Stomach (tissue), 9 donors: Measurements from ENCODE around the gene PLXNA2. TPM values are rescaled to one million over a fixed set of nuclear protein-coding genes. Genes with fewer than 3 reads are reported as not detected.

Experiments
- DNase-seq, 2 donors: peaks; one replicate each; pipeline versions ENCODE4 v3.0.0 to v3.0.0-alpha.2; 2013 to 2019
- H3K27ac ChIP-seq, 5 donors: fragments of 200-600 bp in 4 of 5; sonication (generic) in 4 of 5; one replicate each; pipeline ENCODE4 v1.5.1; 2013 to 2019; ENCODE audit warnings: mild to moderate bottlenecking in 1 of 5, moderate library complexity in 1 of 5
- H3K27me3 ChIP-seq, 3 donors: fragments of 200-600 bp; sonication (generic); one replicate each; pipeline ENCODE4 v1.5.1; 2017 to 2019; ENCODE audit warnings: mixed run types in 1 of 3
- H3K36me3 ChIP-seq, 4 donors: fragments of 200-600 bp; sonication (generic); 1 replicate in 3 of 4; 2 replicates in 1 of 4; pipeline ENCODE4 v1.5.1; 2016 to 2019
- H3K4me1 ChIP-seq, 4 donors: fragments of 200-600 bp; sonication (generic); one replicate each; pipeline ENCODE4 v1.5.1; 2016 to 2019
- H3K4me3 ChIP-seq, 4 donors: fragments of 200-600 bp; sonication (generic) in 3 of 4; one replicate each; pipeline ENCODE4 v1.5.1; 2016 to 2019; ENCODE audit warnings: mild to moderate bottlenecking in 1 of 4
- H3K9me3 ChIP-seq, 4 donors: fragments of 200-600 bp; sonication (generic); one replicate each; pipeline ENCODE4 v1.5.1; 2016 to 2019
- CTCF ChIP-seq, 7 experiments: fragments of 450-650 bp in 4 of 7; fragments of 200-600 bp in 3 of 7; sonication (generic) in 3 of 7; IDR thresholded peaks; one replicate each; pipeline ENCODE4 v1.5.1; 2016 to 2019; ENCODE audit warnings: antibody characterized with exemption in 7 of 7, control low read depth in 2 of 7, mild to moderate bottlenecking in 1 of 7
- EP300 ChIP-seq: sonication (generic); formaldehyde crosslinking; IDR thresholded peaks from one replicate; pipeline ENCODE4 v1.6.1; 2017; ENCODE audit warnings: antibody characterized with exemption
- POLR2A ChIP-seq, 4 donors: fragments of 450-650 bp; IDR thresholded peaks; one replicate each; pipeline ENCODE4 v1.6.1; 2016; ENCODE audit warnings: antibody characterized with exemption in 4 of 4, control low read depth in 2 of 4, mild to moderate bottlenecking in 1 of 4, moderate library complexity in 1 of 4
- POLR2AphosphoS5 ChIP-seq, 3 donors: sonication (generic); formaldehyde crosslinking; IDR thresholded peaks; one replicate each; pipeline ENCODE4 v1.6.1; 2016; ENCODE audit warnings: antibody characterized with exemption in 3 of 3
- WGBS, 5 donors: extraction: QIAGEN DNeasy Blood & Tissue Kit in 3 of 5; methylation state at CpG; one replicate each; pipeline versions ENCODE4 v1.1.5 to v1.1.7; 2013 to 2018; 5-methylcytosine and 5-hydroxymethylcytosine counted together
- intact Hi-C: fragments of 100-400 bp; cut with DNase I; formaldehyde crosslinking; loops from one replicate; pipeline ENCODE4 v1.15.1; 2023; ENCODE audit warnings: low total_unique reads
- polyA plus RNA-seq, 3 donors: library from polyadenylated mRNA; stranded (reverse); fragments of 200-250 nt; gene quantifications; one replicate each; pipeline ENCODE4 v1.2.3, GENCODE V29; 2013
- total RNA-seq, 5 donors: library from RNA; depleted of rRNA; stranded (reverse); fragments of >200 nt; gene quantifications; one replicate each; pipeline versions ENCODE4 v1.1.0 to v1.2.3, GENCODE V29; 2014 to 2016
- donor health status: healthy with polysubstance abuse.
- donor health status: Bipolar disorder and iron deficiency.
- donor health status: healthy.

PLXNA2 gene
- total and polyA plus RNA-seq, 8 donors = 2.7 to 185 (median 28.7) TPM

GRCh38 chr1:208010487-208011071 lies 233.6 kb downstream of the PLXNA2 start:
- TF ChIP-seq POLR2AphosphoS5 (IDR thresholded peaks at IDR 0.05) (no peak), EP300 (no peak), POLR2A (IDR thresholded peaks at IDR 0.05) (no peak)
- intact Hi-C loops = no loop called here
- no peaks in the 10 kb centered on the region for H3K9me3 ChIP-seq
- no peak overlapping the region for H3K4me3 ChIP-seq
- no peak for DNase-seq
- H3K4me1 ChIP-seq = no peaks in the 10 kb centered on the region
- H3K27me3 ChIP-seq = no peaks in the 10 kb centered on the region
- 52 to 70% (median 60%) methylated on average over 4 of the region's 4 CpGs for WGBS, 5 donors
- H3K36me3 ChIP-seq = no peaks in the 10 kb centered on the region
- H3K27ac ChIP-seq = no peak overlapping the region

GRCh38 chr1:208009706-208010444 lies 234.3 kb downstream of the PLXNA2 start:
- DNase-seq = no peak
- Histone ChIP-seq H3K27me3 (no peaks in the 10 kb centered on the region), H3K4me1 (no peaks in the 10 kb centered on the region), H3K27ac (no peak overlapping the region), H3K4me3 (no peak overlapping the region), H3K9me3 (no peaks in the 10 kb centered on the region), H3K36me3 (no peaks in the 10 kb centered on the region)
- no peak for TF ChIP-seq POLR2AphosphoS5 (IDR thresholded peaks at IDR 0.05)
- 83 to 95% (median 91%) methylated on average over 12 of the region's 12 CpGs for WGBS, 5 donors
- intact Hi-C loops = no loop called here

GRCh38 chr1:208009303-208009702 lies 234.9 kb downstream of the PLXNA2 start:
- H3K4me3 ChIP-seq = no peak overlapping the region
- no peaks in the 10 kb centered on the region for H3K27me3 ChIP-seq
- no peaks in the 10 kb centered on the region for H3K4me1 ChIP-seq
- intact Hi-C loops = no loop called here
- H3K36me3 ChIP-seq = no peaks in the 10 kb centered on the region
- H3K27ac ChIP-seq = no peak overlapping the region
- WGBS, 5 donors = 90 to 98% (median 95%) methylated on average over 8 of the region's 8 CpGs
- no peaks in the 10 kb centered on the region for H3K9me3 ChIP-seq
- DNase-seq = no peak
- no peak for TF ChIP-seq POLR2A (IDR thresholded peaks at IDR 0.05)
- no peak for TF ChIP-seq CTCF (IDR thresholded peaks at IDR 0.05)
- no peak for TF ChIP-seq EP300
- TF ChIP-seq POLR2AphosphoS5 (IDR thresholded peaks at IDR 0.05) = no peak

GRCh38 chr1:208008534-208008933 lies 235.7 kb downstream of the PLXNA2 start:
- no peaks in the 10 kb centered on the region for H3K36me3 ChIP-seq
- no peak for TF ChIP-seq POLR2AphosphoS5 (IDR thresholded peaks at IDR 0.05)
- TF ChIP-seq EP300 = no peak
- no peak for TF ChIP-seq POLR2A (IDR thresholded peaks at IDR 0.05)
- no peak for TF ChIP-seq CTCF (IDR thresholded peaks at IDR 0.05)
- H3K4me1 ChIP-seq = no peaks in the 10 kb centered on the region
- WGBS, 5 donors = 87 to 95% (median 93%) methylated on average over 3 of the region's 3 CpGs
- intact Hi-C loops = no loop called here
- no peak overlapping the region for H3K27ac ChIP-seq
- DNase-seq = no peak
- H3K4me3 ChIP-seq = no peak overlapping the region
- H3K9me3 ChIP-seq = no peaks in the 10 kb centered on the region
- H3K27me3 ChIP-seq = no peaks in the 10 kb centered on the region

GRCh38 chr1:208007938-208008342 lies 236.2 kb downstream of the PLXNA2 start:
- Histone ChIP-seq H3K27ac (no peak overlapping the region), H3K36me3 (no peaks in the 10 kb centered on the region), H3K4me3 (no peak overlapping the region), H3K27me3 (no peaks in the 10 kb centered on the region), H3K9me3 (no peaks in the 10 kb centered on the region), H3K4me1 (no peaks in the 10 kb centered on the region)
- intact Hi-C loops = no loop called here
- TF ChIP-seq EP300 = no peak
- WGBS, 5 donors = 84 to 92% (median 87%) methylated on average over 5 of the region's 5 CpGs
- DNase-seq = no peak

GRCh38 chr1:208007319-208007937 lies 236.8 kb downstream of the PLXNA2 start:
- intact Hi-C loops = no loop called here
- whole genome bisulfite sequencing, 5 donors = 65 to 78% (median 75%) methylated on average over 3 of the region's 3 CpGs
- TF ChIP-seq POLR2AphosphoS5 (IDR thresholded peaks at IDR 0.05) = no peak
- TF ChIP-seq EP300 = no peak
- TF ChIP-seq CTCF (IDR thresholded peaks at IDR 0.05) = no peak
- TF ChIP-seq POLR2A (IDR thresholded peaks at IDR 0.05) = no peak

More at GRCh38 chr1:208007319-208007937, 236.8 kb downstream of the PLXNA2 start:
- Histone ChIP-seq H3K27ac (no peak overlapping the region), H3K27me3 (no peaks in the 10 kb centered on the region), H3K9me3 (no peaks in the 10 kb centered on the region), H3K4me3 (no peak overlapping the region), H3K4me1 (no peaks in the 10 kb centered on the region), H3K36me3 (no peaks in the 10 kb centered on the region)
- no peak for DNase-seq
